Smooth muscle cell (in vitro differentiated cells): Measurements from ENCODE around the gene APOL1. TPM values are rescaled to one million over a fixed set of nuclear protein-coding genes. Genes with fewer than 3 reads are reported as not detected.

Experiments
- DNase-seq: peaks from one replicate; lab custom pipeline; 2025; ENCODE audit not compliant: unreplicated experiment; lab: John Stamatoyannopoulos, UW
- H2AFZ ChIP-seq: fragments of 200-600 bp; sonication (generic); 2 replicates; pipeline ENCODE4 v1.6.0; 2016; ENCODE audit warnings: antibody characterized with exemption, low read depth, mild to moderate bottlenecking
- H3F3A ChIP-seq: fragments of 200-600 bp; sonication (generic); 2 replicates; pipeline ENCODE4 v1.6.0; 2017; ENCODE audit warnings: antibody characterized with exemption, low read depth
- H3K27ac ChIP-seq: fragments of 200-600 bp; sonication (generic); 2 replicates; pipeline ENCODE4 v1.5.1; 2016; ENCODE audit warnings: low read depth, mild to moderate bottlenecking
- H3K27me3 ChIP-seq: fragments of 200-600 bp; sonication (generic); 2 replicates; pipeline ENCODE4 v1.6.1; 2016; ENCODE audit warnings: low read depth, mild to moderate bottlenecking
- H3K36me3 ChIP-seq: fragments of 200-600 bp; sonication (generic); 2 replicates; pipeline ENCODE4 v1.5.1; 2016; ENCODE audit warnings: low read depth
- H3K4me1 ChIP-seq: fragments of 200-600 bp; sonication (generic); 2 replicates; pipeline ENCODE4 v1.5.1; 2016; ENCODE audit warnings: low read depth
- H3K4me2 ChIP-seq: fragments of 200-600 bp; sonication (generic); 2 replicates; pipeline ENCODE4 v1.6.0; 2016; ENCODE audit warnings: mild to moderate bottlenecking
- H3K4me3 ChIP-seq: fragments of 200-600 bp; sonication (generic); 2 replicates; pipeline ENCODE4 v1.5.1; 2016; ENCODE audit warnings: mild to moderate bottlenecking
- H3K79me2 ChIP-seq: fragments of 200-600 bp; sonication (generic); 2 replicates; pipeline ENCODE4 v1.6.0; 2016; ENCODE audit warnings: low read depth, mild to moderate bottlenecking
- H3K9ac ChIP-seq: fragments of 200-600 bp; sonication (generic); 2 replicates; pipeline ENCODE4 v1.6.0; 2016; ENCODE audit warnings: low read depth
- H3K9me3 ChIP-seq: fragments of 200-600 bp; sonication (generic); replicated peaks from 2 replicates; pipeline ENCODE4 v1.5.1; 2016; ENCODE audit warnings: low read depth
- H4K20me1 ChIP-seq: fragments of 200-600 bp; sonication (generic); 2 replicates; pipeline ENCODE4 v1.6.0; 2016; ENCODE audit warnings: low read depth
- CTCF ChIP-seq: fragments of 200-600 bp; sonication (generic); IDR thresholded peaks from 2 replicates; pipeline ENCODE4 v1.5.1; 2017; ENCODE audit warnings: borderline replicate concordance, mild to moderate bottlenecking, antibody characterized with exemption; ENCODE audit not compliant: insufficient read depth, poor library complexity, severe bottlenecking
- WGBS: methylation state at CpG from one replicate; pipeline ENCODE4 v1.1.7; 2016; ENCODE audit warnings: low lambda C conversion rate; 5-methylcytosine and 5-hydroxymethylcytosine counted together
- polyA plus RNA-seq: library from polyadenylated mRNA; unstranded; fragments of >200 nt; fragmentation: Nextera tagmentation; extraction: Ambion mirVana; gene quantifications from 2 replicates; pipeline ENCODE4 v1.2.1, GENCODE V29; 2016
- total RNA-seq: library from RNA; depleted of rRNA; stranded (reverse); fragments of >200 nt; gene quantifications from 2 replicates; pipeline ENCODE4 v1.2.3, GENCODE V29; 2014

APOL1 gene
- total and polyA plus RNA-seq, 2 experiments from 2014 or later, result 0.62 TPM; not detected in 1

- 78% methylated on average over 5 of the region's 5 CpGs for WGBS
- DNase-seq, result no peak
- TF ChIP-seq CTCF, result no peak
Measured at GRCh38 chr22:36238373-36239149, 14.4 kb upstream of the APOL1 start.

GRCh38 chr22:36239150-36239400, 13.9 kb upstream of the APOL1 start:
- Histone ChIP-seq H3K9me3 (no peaks in the 10 kb centered on the region), H2AFZ (no peak overlapping the region), H3K4me1 (no peaks in the 10 kb centered on the region), H3K27me3 (no peaks in the 10 kb centered on the region), H3K27ac (peak overlapping the region; percentile 61), H3K36me3 (no peaks in the 10 kb centered on the region), H3K79me2 (peaks cover 6% of the 10 kb centered on the region), H3K4me3 (peak overlapping the region; percentile 62), H3K9ac (peak overlapping the region; percentile 61), H3F3A (no peaks in the 10 kb centered on the region), H4K20me1 (peaks cover 5% of the 10 kb centered on the region), H3K4me2 (peak overlapping the region; percentile 86)
- 40% methylated on average over 4 of the region's 4 CpGs for WGBS
- TF ChIP-seq CTCF, result no peak
- DNase-seq, result no peak

More at GRCh38 chr22:36238373-36239149, 14.4 kb upstream of the APOL1 start:
- peak overlapping the region; percentile 62 for H3K4me3 ChIP-seq
- no peaks in the 10 kb centered on the region for H3F3A ChIP-seq
- no peaks in the 10 kb centered on the region for H3K9me3 ChIP-seq
- H4K20me1 ChIP-seq, result peaks cover 5% of the 10 kb centered on the region
- peak overlapping the region; percentile 61 for H3K27ac ChIP-seq
- no peaks in the 10 kb centered on the region for H3K27me3 ChIP-seq
- H3K36me3 ChIP-seq, result no peaks in the 10 kb centered on the region
- H3K4me2 ChIP-seq, result peak overlapping the region; percentile 86
- H2AFZ ChIP-seq, result no peak overlapping the region
- H3K4me1 ChIP-seq, result no peaks in the 10 kb centered on the region
- peak overlapping the region; percentile 61 for H3K9ac ChIP-seq
- H3K79me2 ChIP-seq, result peaks cover 6% of the 10 kb centered on the region

GRCh38 chr22:36239401-36240171, 13.3 kb upstream of the APOL1 start, which contains the start of gene APOL2:
Gene APOL2, minus strand, starts transcription at chr22:36239527. Its CDS starts 6,365 bp downstream, at chr22:36233162.
- Histone ChIP-seq H3K27me3 (no peaks in the 10 kb centered on the region), H2AFZ (no peak within 1 kb of the TSS), H4K20me1 (peaks cover 5% of the 10 kb centered on the region), H3K27ac (peak within 1 kb of the TSS; percentile 61), H3K9me3 (no peaks in the 10 kb centered on the region), H3K9ac (peak within 1 kb of the TSS; percentile 61), H3F3A (no peaks in the 10 kb centered on the region), H3K36me3 (no peaks in the 10 kb centered on the region), H3K4me3 (peak within 1 kb of the TSS; percentile 62), H3K4me2 (peak within 1 kb of the TSS; percentile 86), H3K4me1 (no peaks in the 10 kb centered on the region), H3K79me2 (peaks cover 6% of the 10 kb centered on the region)
- WGBS, result 11% methylated on average over 12 of the region's 13 CpGs
- peak; percentile 50 for TF ChIP-seq CTCF
- DNase-seq, result peak; percentile 39
